Activated T-helper 1 cell treated with anti-CD3 and anti-CD28 coated beads, Interleukin-2, amount 50 U/mL, for 16 hours (primary cell): Measurements from ENCODE around the gene PCNT.
"Not testable (repeated sequence)": the region's sequence is repeated elsewhere in the genome, so short reads cannot be mapped to it uniquely, and the experiment has no call there.

Experiments used
- DNase-seq, 2 donors: peaks; one replicate each; pipeline ENCODE4 v3.0.0-alpha.2; 2020; ENCODE audit warnings: low read depth in 1 of 2, low spot score in 1 of 2

The PCNT gene

DNA sequence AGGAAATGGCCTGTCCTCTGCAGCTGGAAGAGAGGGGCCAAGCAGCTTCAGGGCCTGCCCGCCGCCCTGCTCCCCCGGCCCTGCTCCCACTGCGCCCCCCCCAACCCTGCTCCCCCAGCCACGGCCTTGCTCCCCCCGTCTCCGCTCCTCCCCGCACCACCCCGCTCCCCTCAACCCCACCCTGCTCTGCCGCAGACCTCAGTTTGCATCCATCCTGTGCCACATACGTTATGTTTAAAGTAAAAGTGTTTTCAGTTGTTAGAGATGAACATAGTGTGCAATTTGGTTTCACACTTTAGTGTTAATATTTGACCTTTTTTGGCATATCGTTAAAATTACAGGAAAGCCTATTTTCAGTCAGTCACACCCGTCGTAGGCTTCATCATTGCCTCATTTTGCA lies 100.7 kb downstream of the PCNT start:
- DNase-seq, result no peak

DNA sequence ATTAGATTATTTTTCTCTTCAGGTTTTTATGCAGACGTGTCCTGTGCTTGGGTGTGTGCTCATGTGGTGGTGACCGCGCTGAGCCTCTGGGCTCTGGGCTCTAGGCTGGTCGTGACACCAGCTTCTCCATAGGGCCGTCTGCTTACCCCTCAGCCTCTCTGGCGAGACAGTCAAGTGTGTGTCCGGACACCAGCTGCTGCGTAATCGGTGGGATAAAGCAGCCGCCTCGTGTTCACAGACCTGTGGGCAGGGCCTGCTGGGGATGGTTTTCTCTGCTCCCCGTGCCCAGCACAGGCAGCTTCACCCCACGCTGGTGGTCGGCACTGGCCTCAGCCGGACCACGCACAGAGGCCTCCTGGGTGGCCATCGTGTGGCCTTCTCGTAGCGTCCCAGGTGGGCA lies 101.1 kb downstream of the PCNT start:
- DNase-seq, result no peak

DNA sequence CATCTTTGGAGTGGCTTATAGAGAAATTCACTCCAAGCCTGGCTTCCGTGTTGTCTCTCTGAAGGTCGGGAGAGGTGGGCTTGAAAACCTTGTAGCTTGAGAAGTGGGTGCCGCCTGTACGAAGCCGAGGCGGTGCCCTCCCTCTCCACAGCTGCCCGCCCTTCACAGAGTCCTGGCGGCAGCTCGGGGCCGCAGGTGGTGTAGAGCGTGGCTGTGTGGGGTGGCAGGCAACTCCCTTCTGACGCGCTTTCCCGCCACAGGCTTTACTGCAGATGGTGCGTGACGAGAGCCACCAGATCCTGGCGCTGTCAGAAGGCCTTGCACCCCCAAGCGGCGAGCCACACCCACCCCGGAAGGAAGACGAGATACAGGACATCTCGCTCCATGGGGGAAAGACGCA lies 101.6 kb downstream of the PCNT start:
- peak in 1 of 2 donors; percentile 14 for DNase-seq

DNA sequence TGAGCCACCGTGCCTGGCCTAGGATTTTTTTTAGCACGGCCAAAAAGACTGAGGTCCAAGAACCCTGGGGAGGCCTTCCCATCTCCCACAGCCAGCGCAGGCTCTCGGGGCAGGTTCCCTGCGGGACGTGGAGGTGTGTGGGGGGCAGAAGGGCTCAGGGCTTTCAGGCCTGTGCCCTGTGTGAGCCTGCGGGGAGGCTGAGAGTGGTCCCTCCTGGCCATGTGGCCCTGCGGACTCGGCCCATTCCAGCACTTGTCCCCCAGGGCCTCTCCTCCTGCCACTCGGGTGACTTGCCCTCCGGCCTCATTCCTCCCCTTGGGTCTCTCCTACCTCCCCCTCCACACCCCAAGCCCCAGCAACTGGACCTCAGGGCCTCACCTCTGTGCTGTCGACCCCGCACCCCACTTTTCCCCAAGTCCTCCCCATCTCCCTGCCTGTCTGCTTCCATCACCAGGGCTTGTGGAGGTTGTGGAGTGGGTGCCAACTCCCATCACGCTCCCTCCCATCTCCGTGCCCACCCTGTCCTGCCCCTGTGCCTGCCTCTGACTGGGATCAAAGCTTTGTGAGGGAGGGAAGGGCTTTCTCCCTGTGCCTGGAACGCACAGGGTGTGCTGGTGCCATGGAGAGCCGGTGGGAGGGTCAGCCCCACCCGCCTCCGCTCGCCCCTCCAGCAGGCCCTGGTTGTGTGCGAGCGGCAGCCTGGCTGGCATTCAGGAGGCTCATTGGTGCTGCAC lies 102.5 kb downstream of the PCNT start:
- DNase-seq, result no peak

GRCh38 chr21:46427516-46427915 lies 103.6 kb downstream of the PCNT start:
- DNase-seq, result no peak

DNA sequence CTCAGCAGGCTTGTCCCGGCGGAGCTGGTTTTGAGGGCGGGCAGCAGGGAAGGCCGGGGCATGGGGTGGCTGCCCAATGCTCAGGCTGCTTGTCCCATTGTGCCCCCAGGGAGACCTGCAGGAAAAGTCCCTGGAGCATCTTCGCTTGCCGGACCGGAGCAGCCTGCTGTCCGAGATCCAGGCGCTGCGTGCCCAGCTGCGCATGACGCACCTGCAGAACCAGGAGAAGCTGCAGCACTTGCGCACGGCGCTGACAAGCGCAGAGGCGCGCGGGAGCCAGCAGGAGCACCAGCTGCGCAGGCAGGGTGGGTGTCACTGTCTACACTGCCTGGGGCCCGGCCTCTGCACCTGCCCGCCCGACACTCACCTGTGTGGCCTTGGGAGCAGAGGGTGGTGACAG lies 104.3 kb downstream of the PCNT start:
- no peak for DNase-seq

- DNase-seq, result no peak
Observed at GRCh38 chr21:46428987-46429710, 105.2 kb downstream of the PCNT start.

GRCh38 chr21:46429754-46430681 lies 106.1 kb downstream of the PCNT start:
- DNase-seq, result no peak

GRCh38 chr21:46431448-46431847 lies 107.5 kb downstream of the PCNT start:
- DNase-seq, result no peak

- DNase-seq, result no peak
Observed at GRCh38 chr21:46431884-46432488, 108.0 kb downstream of the PCNT start.

DNA sequence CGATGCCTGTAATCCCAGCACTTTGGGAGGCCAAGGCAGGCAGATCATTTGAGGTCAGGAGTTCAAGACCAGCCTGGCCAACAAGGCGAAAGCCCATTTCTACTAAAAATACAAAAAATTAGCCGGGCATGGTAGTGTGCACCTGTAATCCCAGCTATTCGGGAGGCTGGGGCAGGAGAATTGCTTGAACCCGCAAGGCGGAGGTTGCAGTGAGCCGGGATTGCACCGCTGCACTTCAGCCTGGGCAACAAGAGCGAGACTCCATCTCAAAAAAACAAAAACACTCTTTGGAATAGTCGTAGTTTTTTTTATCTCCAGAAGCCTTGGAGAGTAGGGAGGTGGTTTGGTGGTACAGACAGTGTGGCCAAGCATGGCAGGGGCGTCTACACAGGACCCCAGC lies 109.2 kb downstream of the PCNT start:
- not testable (repeated sequence) for DNase-seq

GRCh38 chr21:46434322-46434958 lies 110.5 kb downstream of the PCNT start:
- DNase-seq, result no peak

GRCh38 chr21:46435786-46436227 lies 111.9 kb downstream of the PCNT start:
- DNase-seq, result no peak

- no peak for DNase-seq
Observed at GRCh38 chr21:46436621-46437020, 112.7 kb downstream of the PCNT start.

DNA sequence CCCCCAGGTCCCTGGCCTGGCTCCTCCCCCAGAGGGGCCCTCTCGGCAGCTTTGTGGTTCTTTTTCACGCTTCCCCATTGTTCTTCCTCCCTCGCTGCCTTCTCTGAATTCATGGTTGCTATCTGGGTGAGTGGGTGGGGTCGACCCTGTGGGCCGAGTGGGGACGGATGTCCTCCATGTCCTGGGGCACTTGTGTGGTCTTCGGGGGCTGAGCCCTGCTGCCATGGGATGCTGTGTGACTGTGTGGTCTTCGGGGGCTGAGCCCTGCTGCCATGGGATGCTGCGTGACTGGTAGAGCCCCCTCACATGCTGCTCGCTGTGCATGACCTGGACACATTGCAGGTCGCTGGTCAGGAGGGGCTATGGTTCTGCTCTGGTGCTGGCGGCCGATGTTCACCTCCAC lies 113.1 kb downstream of the PCNT start:
- no peak for DNase-seq

DNA sequence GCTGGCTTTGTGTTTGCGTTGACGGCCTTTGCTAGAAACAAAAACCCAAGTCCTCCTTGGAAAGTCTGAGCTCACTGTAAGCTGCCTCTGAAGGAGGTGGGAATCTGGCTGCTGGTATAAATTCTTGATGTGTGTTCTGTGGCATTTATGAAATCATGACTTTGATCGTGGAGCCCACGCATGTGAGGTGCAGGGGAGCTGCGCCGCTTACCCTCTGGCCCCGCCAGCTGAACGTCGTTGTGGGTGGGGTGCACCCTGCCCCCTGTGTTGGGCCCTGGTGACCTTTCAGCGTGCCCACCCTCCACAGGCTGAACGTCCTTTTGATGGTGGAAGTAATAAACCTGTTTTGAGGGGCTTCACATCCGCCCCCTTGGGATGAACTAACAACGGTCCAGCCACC lies 113.6 kb downstream of the PCNT start:
- DNase-seq, result no peak

GRCh38 chr21:46438241-46438640 lies 114.3 kb downstream of the PCNT start:
- no peak for DNase-seq

DNA sequence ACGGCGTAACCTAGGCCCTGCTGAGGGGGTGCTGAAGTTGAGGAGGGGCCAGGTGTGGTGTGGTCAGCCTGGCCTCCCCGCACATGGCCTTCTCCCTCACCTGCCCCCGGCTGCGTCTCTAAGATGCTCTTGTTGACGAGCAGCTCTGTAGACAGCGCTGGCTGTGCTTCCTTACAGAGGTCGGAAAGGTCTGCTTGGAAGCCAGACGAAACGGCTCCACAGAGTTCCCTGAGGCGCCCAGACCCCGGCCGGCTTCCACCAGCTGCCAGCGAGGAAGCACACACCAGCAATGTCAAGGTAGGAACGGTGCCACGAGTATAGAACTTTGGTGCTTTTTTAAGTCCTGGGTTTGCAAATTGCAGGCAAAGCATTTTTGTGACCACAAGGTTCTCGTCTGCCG lies 116.0 kb downstream of the PCNT start:
- DNase-seq, result no peak

DNA sequence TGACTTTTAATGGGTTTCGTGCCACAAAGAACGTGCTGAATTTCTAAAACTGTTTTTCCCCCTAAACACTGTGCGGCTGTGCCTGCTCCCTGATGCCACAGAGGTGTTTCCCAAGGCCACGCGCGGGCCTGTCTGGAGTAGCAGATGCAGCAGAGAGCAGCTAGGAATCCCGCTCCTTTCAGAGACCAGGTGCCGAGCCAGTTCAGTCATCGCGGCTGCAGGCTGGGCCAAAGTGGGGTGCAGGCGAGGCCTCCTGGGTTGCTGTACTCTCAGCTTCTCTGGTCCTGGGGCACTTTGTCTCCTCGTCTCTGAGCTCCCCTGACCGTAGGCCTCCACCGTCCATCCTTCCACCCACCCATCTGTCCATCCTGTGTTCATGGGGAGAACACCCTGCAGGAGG lies 117.4 kb downstream of the PCNT start:
- DNase-seq, result no peak

- DNase-seq, result no peak
Observed at GRCh38 chr21:46441961-46442498, 118.1 kb downstream of the PCNT start.
